HCT116 (cell line): ENCODE results near the gene P2RY14. TPM values are rescaled to one million over a fixed set of nuclear protein-coding genes. Genes with fewer than 3 reads are reported as not detected.

Source experiments
- ATAC-seq: fragments of 200-7000 bp; cut with Tn5 transposase; 2 replicates; pipeline ENCODE4 v1.9.1; 2020; ENCODE audit warnings: mild to moderate bottlenecking, moderate library complexity
- BruUV-seq: library from RNA; stranded (reverse); fragments of 400-500 nt; replicated peaks from 2 replicates; lab custom pipeline; 2021; lab: Mats Ljungman, UMichigan
- CTCF ChIA-PET: fragments of 300-600 bp; sonication (Branson Sonifier 250); formaldehyde crosslinking; loops from one replicate; lab custom pipeline; 2021; ENCODE audit warnings: antibody characterized with exemption; lab: Charles Lee
- POLR2A ChIA-PET: fragments of 300-600, 350-600 bp; sonication (Branson Sonifier 250); formaldehyde crosslinking; loops from one replicate; lab custom pipeline; 2021; ENCODE audit warnings: antibody characterized with exemption; lab: Charles Lee
- RAD21 ChIA-PET, 2 experiments: fragments of 300-600 bp; sonication (Branson Sonifier 250); formaldehyde crosslinking; loops; one replicate each; lab custom pipeline; 2023; ENCODE audit warnings: low total read pairs in 2 of 2; ENCODE audit not compliant: uncharacterized antibody in 2 of 2, unreplicated experiment in 2 of 2, low non-redundant PET in 1 of 2; lab: Charles Lee
- DNase-seq: peaks from one replicate; pipeline ENCODE4 v3.0.0-alpha.2; 2010; ENCODE audit warnings: low read depth, low spot score
- H2AFZ ChIP-seq: fragments of 200-600 bp; shearing (Covaris generic), sonication (generic); 2 replicates; pipeline ENCODE4 v1.6.1; 2017; ENCODE audit warnings: low read depth, mixed run types, mixed read lengths, antibody characterized with exemption, low read length; ENCODE audit not compliant: poor library complexity, severe bottlenecking
- H3K27ac ChIP-seq: 2 replicates; pipeline ENCODE4 v1.5.1; 2012; ENCODE audit warnings: low read depth, low read length
- H3K27me3 ChIP-seq: fragments of 200-600 bp; sonication (generic); 2 replicates; pipeline ENCODE4 v1.6.1; 2016; ENCODE audit warnings: mixed run types, low read length, mixed read lengths; ENCODE audit not compliant: insufficient read depth
- H3K36me3 ChIP-seq, 2 experiments: fragments of 200-500 bp in 1 of 2; fragments of 200-600 bp in 1 of 2; sonication (Bioruptor generic) in 1 of 2; sonication (generic) in 1 of 2; 2 replicates each; pipeline versions ENCODE4 v1.5.1 to v1.6.1; 2014 to 2016; ENCODE audit warnings: low read length in 2 of 2, inconsistent platforms in 1 of 2, mixed read lengths in 1 of 2, mixed run types in 1 of 2; ENCODE audit not compliant: insufficient read depth in 2 of 2, control insufficient read depth in 1 of 2
- H3K4me1 ChIP-seq, 2 experiments: fragments of 200-600 bp in 1 of 2; sonication (generic) in 1 of 2; 2 replicates each; pipeline versions ENCODE4 v1.5.1 to v1.6.1; 2012 to 2017; ENCODE audit warnings: low read length in 2 of 2, inconsistent platforms in 1 of 2, mild to moderate bottlenecking in 1 of 2, mixed read lengths in 1 of 2, mixed run types in 1 of 2, moderate library complexity in 1 of 2; ENCODE audit not compliant: insufficient read depth in 2 of 2, control insufficient read depth in 1 of 2
- H3K4me2 ChIP-seq: fragments of 200-600 bp; sonication (generic); 2 replicates; pipeline ENCODE4 v1.6.1; 2017; ENCODE audit warnings: mixed run types, low read length, mixed read lengths
- H3K4me3 ChIP-seq, 2 experiments: fragments of 200-600 bp in 1 of 2; sonication (generic) in 1 of 2; replicated peaks in 1 of 2; 2 replicates each; pipeline ENCODE4 v1.5.1; 2011 to 2016; ENCODE audit warnings: low read length in 2 of 2, control low read depth in 1 of 2, low read depth in 1 of 2, mild to moderate bottlenecking in 1 of 2, mixed read lengths in 1 of 2, mixed run types in 1 of 2
- H3K79me2 ChIP-seq: fragments of 200-600 bp; sonication (generic); 2 replicates; pipeline ENCODE4 v1.6.1; 2017; ENCODE audit warnings: mild to moderate bottlenecking, mixed run types, low read length, moderate library complexity, mixed read lengths; ENCODE audit not compliant: insufficient read depth
- H3K9ac ChIP-seq: fragments of 200-600 bp; sonication (generic); 2 replicates; pipeline ENCODE4 v1.6.1; 2016; ENCODE audit warnings: low read length, mixed read lengths
- H3K9me2 ChIP-seq: fragments of 200-600 bp; sonication (generic), shearing (Covaris generic); 2 replicates; pipeline ENCODE4 v1.6.1; 2017; ENCODE audit warnings: mixed run types, mild to moderate bottlenecking, moderate library complexity; ENCODE audit not compliant: insufficient read depth
- H3K9me3 ChIP-seq, 2 experiments: fragments of 200-500 bp in 1 of 2; fragments of 200-600 bp in 1 of 2; sonication (Bioruptor generic) in 1 of 2; sonication (generic) in 1 of 2; 2 replicates each; pipeline ENCODE4 v1.6.1; 2014 to 2017; ENCODE audit warnings: low read length in 2 of 2, mixed read lengths in 2 of 2, inconsistent platforms in 1 of 2, low read depth in 1 of 2, mild to moderate bottlenecking in 1 of 2, mixed run types in 1 of 2, moderate library complexity in 1 of 2; ENCODE audit not compliant: control insufficient read depth in 1 of 2, insufficient read depth in 1 of 2
- H4K20me1 ChIP-seq: fragments of 200-600 bp; sonication (generic), shearing (Covaris generic); 2 replicates; pipeline ENCODE4 v1.6.1; 2017; ENCODE audit warnings: mixed run types, mild to moderate bottlenecking, moderate library complexity; ENCODE audit not compliant: insufficient read depth
- CEBPB ChIP-seq: IDR thresholded peaks from 2 replicates; pipeline ENCODE4 v1.6.1; 2012; ENCODE audit warnings: low read depth
- CTCF ChIP-seq, 3 experiments: fragments of 200-600 bp in 1 of 3; sonication (generic) in 1 of 3; IDR thresholded peaks in 2 of 3; conservative IDR thresholded peaks in 1 of 3; 2 replicates each; pipeline ENCODE4 v1.5.1; 2012 to 2017; ENCODE audit warnings: low read depth in 2 of 3, low read length in 2 of 3, antibody characterized with exemption in 1 of 3, borderline replicate concordance in 1 of 3, control low read depth in 1 of 3, mild to moderate bottlenecking in 1 of 3, mixed read lengths in 1 of 3, mixed run types in 1 of 3, moderate library complexity in 1 of 3; ENCODE audit not compliant: insufficient read depth in 1 of 3
- ELF1 ChIP-seq: IDR thresholded peaks from 2 replicates; pipeline ENCODE4 v1.6.1; 2012; ENCODE audit warnings: low read depth, borderline replicate concordance
- EZH2 ChIP-seq: fragments of 200-600 bp; sonication (generic); IDR thresholded peaks from 2 replicates; pipeline ENCODE4 v1.6.1; 2017; ENCODE audit warnings: antibody characterized with exemption, mixed run types
- FOSL1 ChIP-seq: IDR thresholded peaks from 2 replicates; pipeline ENCODE4 v1.6.1; 2012; ENCODE audit warnings: low read depth
- JUND ChIP-seq: IDR thresholded peaks from 2 replicates; pipeline ENCODE4 v1.6.1; 2012
- MAX ChIP-seq: IDR thresholded peaks from 2 replicates; pipeline ENCODE4 v1.6.1; 2012
- POLR2A ChIP-seq: IDR thresholded peaks from 2 replicates; pipeline ENCODE4 v1.7.0; 2011; ENCODE audit warnings: borderline replicate concordance; ENCODE audit not compliant: insufficient read depth, insufficient read length; ENCODE audit errors: extremely low read depth
- RAD21 ChIP-seq: IDR thresholded peaks from 2 replicates; pipeline ENCODE4 v1.6.1; 2012; ENCODE audit warnings: low read depth, mild to moderate bottlenecking
- SIN3A ChIP-seq: IDR thresholded peaks from 2 replicates; pipeline ENCODE4 v1.6.1; 2012; ENCODE audit warnings: low read depth
- SP1 ChIP-seq: IDR thresholded peaks from 2 replicates; pipeline ENCODE4 v1.6.1; 2012; ENCODE audit warnings: low read depth
- SRF ChIP-seq: IDR thresholded peaks from 2 replicates; pipeline ENCODE4 v1.6.1; 2012; ENCODE audit warnings: low read depth
- TCF7L2 ChIP-seq: IDR thresholded peaks from 2 replicates; pipeline ENCODE4 v1.7.0; 2011; ENCODE audit warnings: borderline replicate concordance, inconsistent platforms; ENCODE audit not compliant: insufficient read depth, insufficient read length; ENCODE audit errors: extremely low read depth
- YY1 ChIP-seq: IDR thresholded peaks from 2 replicates; pipeline ENCODE4 v1.6.1; 2011; ENCODE audit warnings: low read length, low read depth, moderate library complexity, mild to moderate bottlenecking; ENCODE audit not compliant: insufficient replicate concordance; ENCODE audit errors: extremely low read depth
- ZBTB33 ChIP-seq: IDR thresholded peaks from 2 replicates; pipeline ENCODE4 v1.6.1; 2011; ENCODE audit warnings: mild to moderate bottlenecking, low read length, moderate library complexity; ENCODE audit not compliant: insufficient replicate concordance; ENCODE audit errors: extremely low read depth
- ZFX ChIP-seq: fragments of 450-650 bp; IDR thresholded peaks from 2 replicates; pipeline ENCODE4 v1.6.1; 2017
- ZNF274 ChIP-seq: fragments of 200-500 bp; sonication (Bioruptor generic); IDR thresholded peaks from 2 replicates; pipeline ENCODE4 v1.6.1; 2014; ENCODE audit warnings: mild to moderate bottlenecking, low read depth, low read length, inconsistent platforms
- intact Hi-C: fragments of 100-400 bp; cut with micrococcal nuclease; formaldehyde crosslinking; loops from 2 replicates; pipeline ENCODE4 v1.10.0; 2022
- total RNA-seq: library from RNA; stranded (reverse); gene quantifications from one replicate; pipeline ENCODE4 v1.2.1, GENCODE V29; 2021; ENCODE audit not compliant: unreplicated experiment

Gene P2RY14
- total RNA-seq, 1 experiment from 2014 or later, result not detected

GRCh38 chr3:151183265-151183671 is 95.1 kb downstream of the P2RY14 start (continued):
- TF ChIP-seq ZBTB33 (no peak), SIN3A (no peak)

- intact Hi-C loops, result no loop called here
- Histone ChIP-seq H3K4me3 (no peak overlapping the region), H3K36me3 (no peaks in the 10 kb centered on the region), H3K9ac (no peak overlapping the region), H4K20me1 (no peaks in the 10 kb centered on the region), H3K4me2 (no peak overlapping the region), H3K9me3 (no peaks in the 10 kb centered on the region), H3K79me2 (no peaks in the 10 kb centered on the region), H2AFZ (no peak overlapping the region), H3K4me1 (peaks cover 0 to 6% of the 10 kb centered on the region in 2 experiments; a peak in 1 of 4 replicates), H3K27ac (no peak overlapping the region), H3K27me3 (no peaks in the 10 kb centered on the region), H3K9me2 (no peaks in the 10 kb centered on the region)
- RAD21 ChIA-PET, result no interaction called here
- CTCF ChIA-PET, result no interaction called here
- BruUV-seq, result no TSS peak
- POLR2A ChIA-PET, result no interaction called here
- DNase-seq (no peak), ATAC-seq (no peak)
- TF ChIP-seq CEBPB, result no peak
- no peak for TF ChIP-seq FOSL1
- no peak for TF ChIP-seq JUND
- TF ChIP-seq EZH2, result no peak
- no peak for TF ChIP-seq ZBTB33
- no peak for TF ChIP-seq MAX
- TF ChIP-seq TCF7L2, result no peak
- no peak for TF ChIP-seq SP1
- TF ChIP-seq CTCF (IDR thresholded peaks at IDR 0.05 in 2 of 3, conservative IDR thresholded peaks at IDR 0.05 in 1 of 3; ENCODE audit: borderline replicate concordance in 1 of 3, insufficient read depth in 1 of 3, low read depth in 2 of 3, low read length in 2 of 3), result no peak
- TF ChIP-seq ZNF274, result no peak
- no peak for TF ChIP-seq SRF
- TF ChIP-seq SIN3A, result no peak
- TF ChIP-seq ELF1, result no peak
- TF ChIP-seq RAD21, result no peak
- TF ChIP-seq POLR2A, result no peak
- TF ChIP-seq ZFX, result no peak
- TF ChIP-seq YY1, result no peak
Observed at GRCh38 chr3:151182349-151183079, 95.8 kb downstream of the P2RY14 start.
